Measurements from ENCODE around the gene ELOB.

ELOB gene

GRCh38 chr16:2777231-2777902 is at the start of gene ELOB:
TSS of gene ELOB (minus strand) at chr16:2777280. CDS start at chr16:2777239, 41 bp downstream.
- peak; percentile 73 for DNase-seq

- DNase-seq: no peak
Measured at GRCh38 chr16:2825906-2826305, 48.8 kb upstream of the ELOB start.

GRCh38 chr16:2825049-2825742 is 48.1 kb upstream of the ELOB start:
- DNase-seq: no peak

- DNase-seq: no peak
Measured at GRCh38 chr16:2824626-2825025, 47.5 kb upstream of the ELOB start.

GRCh38 chr16:2822496-2822895 is 45.4 kb upstream of the ELOB start:
- DNase-seq: no peak

- DNase-seq: no peak
Measured at GRCh38 chr16:2822158-2822495, 45.0 kb upstream of the ELOB start.

GRCh38 chr16:2821487-2822157 is 44.5 kb upstream of the ELOB start:
- no peak for DNase-seq

- DNase-seq: no peak
Measured at GRCh38 chr16:2820836-2821486, 43.9 kb upstream of the ELOB start.

GRCh38 chr16:2819939-2820835 is 43.1 kb upstream of the ELOB start:
- no peak for DNase-seq

- DNase-seq: no peak
Measured at GRCh38 chr16:2819179-2819938, 42.3 kb upstream of the ELOB start.

- no peak for DNase-seq
Measured at GRCh38 chr16:2818272-2818876, 41.3 kb upstream of the ELOB start.

- DNase-seq: no peak
Measured at GRCh38 chr16:2817340-2818271, 40.5 kb upstream of the ELOB start.

GRCh38 chr16:2816751-2817339 is 39.8 kb upstream of the ELOB start, which contains the start of gene PRSS21:
TSS of gene PRSS21 (plus strand) at chr16:2817237. CDS start at chr16:2817269, 32 bp downstream.
- no peak for DNase-seq

- DNase-seq: no peak
Measured at GRCh38 chr16:2815299-2815771, 38.3 kb upstream of the ELOB start.

- DNase-seq: no peak
Measured at GRCh38 chr16:2814551-2815298, 37.6 kb upstream of the ELOB start.

GRCh38 chr16:2813771-2814221 is 36.7 kb upstream of the ELOB start:
- DNase-seq: no peak

- DNase-seq: no peak
Measured at GRCh38 chr16:2811703-2812471, 34.8 kb upstream of the ELOB start.

GRCh38 chr16:2810651-2811050 is 33.6 kb upstream of the ELOB start:
- DNase-seq: no peak
